SK-N-SH treated with all-trans-retinoic acid at 6 μM for 48 hours (cell line): Measurements from ENCODE around the gene KDM4B.

Experiments
- ATAC-seq: fragments of 200-7000 bp; cut with Tn5 transposase; 3 replicates; pipeline ENCODE4 v1.9.1; 2020; ENCODE audit warnings: mild to moderate bottlenecking, moderate library complexity
- ARNTL ChIP-seq: fragments of 450-650 bp; formaldehyde crosslinking; IDR thresholded peaks from 2 replicates; pipeline ENCODE4 v1.5.0; 2020; ENCODE audit warnings: low read depth, mild to moderate bottlenecking, moderate library complexity, borderline replicate concordance
- CREB5 ChIP-seq: fragments of 250-450 bp; sonication (Bioruptor Pico); IDR thresholded peaks from 2 replicates; pipeline ENCODE4 v1.5.1; 2020; ENCODE audit warnings: low read depth, mild to moderate bottlenecking, moderate library complexity
- CSDC2 ChIP-seq: fragments of 250-450 bp; sonication (Bioruptor Pico); IDR thresholded peaks from 2 replicates; pipeline ENCODE4 v1.5.0; 2020; ENCODE audit warnings: mild to moderate bottlenecking, moderate library complexity
- CSRNP3 ChIP-seq: fragments of 250-450 bp; sonication (Bioruptor Pico); IDR thresholded peaks from 2 replicates; pipeline ENCODE4 v1.5.1; 2021; ENCODE audit warnings: mild to moderate bottlenecking, moderate library complexity
- ESRRG ChIP-seq: fragments of 250-450 bp; sonication (Bioruptor Pico); IDR thresholded peaks from 2 replicates; pipeline ENCODE4 v1.6.1; 2021; ENCODE audit warnings: mild to moderate bottlenecking
- GLIS3 ChIP-seq: fragments of 250-450 bp; sonication (Bioruptor Pico); IDR thresholded peaks from 2 replicates; pipeline ENCODE4 v1.5.0; 2020; ENCODE audit warnings: mild to moderate bottlenecking, moderate library complexity
- ISL1 ChIP-seq: fragments of 250-450 bp; sonication (Bioruptor Pico); IDR thresholded peaks from 2 replicates; pipeline ENCODE4 v2.1.2; 2022; ENCODE audit warnings: mild to moderate bottlenecking, moderate library complexity
- OSR1 ChIP-seq: fragments of 250-450 bp; sonication (Bioruptor Pico); IDR thresholded peaks from 2 replicates; pipeline ENCODE4 v1.8.0; 2022; ENCODE audit warnings: moderate library complexity, mild to moderate bottlenecking, inconsistent platforms
- PATZ1 ChIP-seq: fragments of 250-450 bp; sonication (Bioruptor Pico); IDR thresholded peaks from 2 replicates; pipeline ENCODE4 v1.8.0; 2020; ENCODE audit warnings: mild to moderate bottlenecking, moderate library complexity, borderline replicate concordance
- POU6F1 ChIP-seq: fragments of 250-450 bp; sonication (Bioruptor Pico); IDR thresholded peaks from 2 replicates; pipeline ENCODE4 v1.8.0; 2021; ENCODE audit warnings: low read depth, mild to moderate bottlenecking, moderate library complexity, borderline replicate concordance
- PPARA ChIP-seq: fragments of 250-450 bp; sonication (Bioruptor Pico); IDR thresholded peaks from 2 replicates; pipeline ENCODE4 v1.5.0; 2020; ENCODE audit warnings: mild to moderate bottlenecking, borderline replicate concordance
- RARB ChIP-seq: fragments of 250-450 bp; sonication (Bioruptor Pico); IDR thresholded peaks from 2 replicates; pipeline ENCODE4 v1.8.0; 2021; ENCODE audit warnings: mild to moderate bottlenecking, moderate library complexity
- SNAI2 ChIP-seq: fragments of 250-450 bp; sonication (Bioruptor Pico); IDR thresholded peaks from 2 replicates; pipeline ENCODE4 v1.5.0; 2020; ENCODE audit warnings: mild to moderate bottlenecking, moderate library complexity
- TOX ChIP-seq: fragments of 250-450 bp; sonication (Bioruptor Pico); IDR thresholded peaks from 2 replicates; pipeline ENCODE4 v1.8.0; 2021; ENCODE audit warnings: mild to moderate bottlenecking, moderate library complexity, borderline replicate concordance
- TSHZ2 ChIP-seq: fragments of 250-450 bp; sonication (Bioruptor Pico); IDR thresholded peaks from 2 replicates; pipeline ENCODE4 v1.5.0; 2020; ENCODE audit warnings: mild to moderate bottlenecking, moderate library complexity
- ZC3H10 ChIP-seq: fragments of 250-450 bp; sonication (Bioruptor Pico); IDR thresholded peaks from 2 replicates; pipeline ENCODE4 v1.5.1; 2021; ENCODE audit warnings: mild to moderate bottlenecking, moderate library complexity
- ZFP3 ChIP-seq: fragments of 250-450 bp; sonication (Bioruptor Pico); IDR thresholded peaks from 2 replicates; pipeline ENCODE4 v1.5.0; 2020; ENCODE audit warnings: mild to moderate bottlenecking, moderate library complexity
- ZFP30 ChIP-seq: fragments of 450-650 bp; formaldehyde crosslinking; IDR thresholded peaks from 2 replicates; pipeline ENCODE4 v1.5.0; 2022; ENCODE audit warnings: mild to moderate bottlenecking, moderate library complexity
- ZNF565 ChIP-seq: fragments of 450-650 bp; formaldehyde crosslinking; conservative IDR thresholded peaks from 2 replicates; pipeline ENCODE4 v1.5.0; 2020; ENCODE audit warnings: low read depth, mild to moderate bottlenecking, moderate library complexity
- ZNF70 ChIP-seq: fragments of 450-650 bp; formaldehyde crosslinking; IDR thresholded peaks from 2 replicates; pipeline ENCODE4 v1.5.0; 2020; ENCODE audit warnings: mild to moderate bottlenecking, moderate library complexity
- ZNF8 ChIP-seq: fragments of 450-650 bp; formaldehyde crosslinking; IDR thresholded peaks from 2 replicates; pipeline ENCODE4 v1.5.0; 2020; ENCODE audit warnings: mild to moderate bottlenecking, moderate library complexity

The KDM4B gene

GRCh38 chr19:4933528-4933927 lies 35.4 kb upstream of the KDM4B start (continued):
- TF ChIP-seq TSHZ2 (no peak), CSRNP3 (CRISPR knock-in tag) (no peak), CSDC2 (CRISPR knock-in tag) (no peak), PPARA (CRISPR knock-in tag) (no peak)

GRCh38 chr19:4935444-4935843 lies 33.5 kb upstream of the KDM4B start:
- ATAC-seq: no peak
- TF ChIP-seq ESRRG (CRISPR knock-in tag): no peak
- TF ChIP-seq POU6F1 (CRISPR knock-in tag): no peak
- TF ChIP-seq ISL1 (CRISPR knock-in tag): no peak
- no peak for TF ChIP-seq PPARA (CRISPR knock-in tag)
- no peak for TF ChIP-seq ZC3H10
- no peak for TF ChIP-seq ZNF70 (CRISPR knock-in tag)
- TF ChIP-seq GLIS3 (CRISPR knock-in tag): no peak
- TF ChIP-seq ZNF8 (CRISPR knock-in tag): no peak
- no peak for TF ChIP-seq SNAI2
- no peak for TF ChIP-seq TOX (CRISPR knock-in tag)
- TF ChIP-seq OSR1: no peak
- TF ChIP-seq CSRNP3 (CRISPR knock-in tag): no peak
- no peak for TF ChIP-seq ARNTL (CRISPR knock-in tag)
- no peak for TF ChIP-seq CSDC2 (CRISPR knock-in tag)
- no peak for TF ChIP-seq CREB5
- no peak for TF ChIP-seq ZNF565
- no peak for TF ChIP-seq PATZ1
- no peak for TF ChIP-seq RARB (CRISPR knock-in tag)
- no peak for TF ChIP-seq ZFP30

- ATAC-seq: no peak
- TF ChIP-seq PPARA (CRISPR knock-in tag) (no peak), SNAI2 (no peak), TSHZ2 (no peak), TOX (CRISPR knock-in tag) (no peak), OSR1 (no peak), ZFP30 (no peak), ZNF565 (no peak), ZFP3 (CRISPR knock-in tag) (no peak), ARNTL (CRISPR knock-in tag) (no peak), POU6F1 (CRISPR knock-in tag) (no peak), CREB5 (no peak)
These were observed 31.9 kb upstream of the KDM4B start for GRCh38 chr19:4937060-4937459.
